A549 (cell line): ENCODE measurements around the gene SCYL2. TPM values are rescaled to one million over a fixed set of nuclear protein-coding genes. Genes with fewer than 3 reads are reported as not detected.

Experiments used
- ATAC-seq, 2 experiments: fragments of 200-7000 bp in 1 of 2; fragments of >200 bp in 1 of 2; cut with Nextera tagmentation in 1 of 2; cut with Tn5 transposase in 1 of 2; 3 replicates each; pipeline versions ENCODE4 v1.8.0 to v1.9.1; 2018 to 2020; ENCODE audit warnings: mild to moderate bottlenecking in 1 of 2, moderate library complexity in 1 of 2
- CTCF ChIA-PET: fragments of 300-600 bp; sonication (Branson Sonifier 250); formaldehyde crosslinking; extraction: SDS; loops from one replicate; lab custom pipeline; 2021; ENCODE audit warnings: antibody characterized with exemption, inconsistent platforms; lab: Yijun Ruan, JAX
- POLR2A ChIA-PET: fragments of 350-600 bp; formaldehyde crosslinking; extraction: SDS; loops from one replicate; lab custom pipeline; 2021; ENCODE audit warnings: antibody characterized with exemption, inconsistent platforms; lab: Yijun Ruan, JAX
- DNase-seq, 2 experiments: peaks; one replicate each; pipeline versions ENCODE4 v3.0.0 to v3.0.0-alpha.2; 2011 to 2016; ENCODE audit warnings: low read depth in 1 of 2, low spot score in 1 of 2
- FAIRE-seq: peaks from 2 replicates; lab custom pipeline; 2011; peaks lifted over from hg19 to GRCh38; lab: Jason Lieb, UNC
- H3K27ac ChIP-seq, 2 experiments: fragments of >200 bp; sonication (Bioruptor Twin); formaldehyde crosslinking; 3 replicates each; pipeline ENCODE4 v1.5.1; 2016 to 2017
- H3K4me1 ChIP-seq: fragments of >200 bp; sonication (Bioruptor Twin); formaldehyde crosslinking; 3 replicates; pipeline ENCODE4 v1.6.1; 2016
- H3K4me2 ChIP-seq: fragments of >200 bp; sonication (Bioruptor Twin); formaldehyde crosslinking; 3 replicates; pipeline ENCODE4 v1.6.1; 2016
- H3K4me3 ChIP-seq: fragments of >200 bp; sonication (Bioruptor Twin); formaldehyde crosslinking; 3 replicates; pipeline ENCODE4 v1.5.1; 2016
- H3K9me3 ChIP-seq: fragments of >200 bp; sonication (Bioruptor Twin); formaldehyde crosslinking; 3 replicates; pipeline ENCODE4 v1.6.1; 2016
- BCL3 ChIP-seq: fragments of >200 bp; sonication (Bioruptor Twin); formaldehyde crosslinking; IDR thresholded peaks from 3 replicates; pipeline ENCODE4 v1.6.1; 2016
- CBX2 ChIP-seq: fragments of 200-600 bp; sonication (generic); IDR thresholded peaks from 2 replicates; pipeline ENCODE4 v1.6.1; 2016; ENCODE audit warnings: low read depth, mild to moderate bottlenecking, borderline replicate concordance
- CEBPB ChIP-seq, 2 experiments: fragments of >200 bp in 1 of 2; sonication (Bioruptor Twin) in 1 of 2; formaldehyde crosslinking in 1 of 2; IDR thresholded peaks; 2 replicates each; pipeline ENCODE4 v1.6.1; 2012 to 2016
- CHD4 ChIP-seq: fragments of 200-600 bp; sonication (generic); IDR thresholded peaks from 2 replicates; pipeline ENCODE4 v1.6.1; 2016; ENCODE audit warnings: antibody characterized with exemption, mild to moderate bottlenecking, borderline replicate concordance
- CTCF ChIP-seq: fragments of >200 bp; sonication (Bioruptor Twin); formaldehyde crosslinking; IDR thresholded peaks from 3 replicates; pipeline ENCODE4 v1.5.1; 2016
- E2F6 ChIP-seq: IDR thresholded peaks from 2 replicates; pipeline ENCODE4 v1.6.1; 2012; ENCODE audit warnings: low read depth, borderline replicate concordance
- FOSL2 ChIP-seq, 2 experiments: fragments of 450-650 bp in 1 of 2; fragments of >200 bp in 1 of 2; sonication (Bioruptor Twin) in 1 of 2; formaldehyde crosslinking; IDR thresholded peaks; 2 replicates each; pipeline versions ENCODE4 v1.5.0 to v1.6.1; 2016 to 2020; ENCODE audit warnings: mild to moderate bottlenecking in 1 of 2, moderate library complexity in 1 of 2
- HMGXB4 ChIP-seq: fragments of 250-450 bp; sonication (Bioruptor Pico); IDR thresholded peaks from 2 replicates; pipeline ENCODE4 v1.5.0; 2021; ENCODE audit warnings: mild to moderate bottlenecking, moderate library complexity, borderline replicate concordance
- HOXA7 ChIP-seq: fragments of 250-450 bp; sonication (Bioruptor Pico); IDR thresholded peaks from 2 replicates; pipeline ENCODE4 v1.5.0; 2020; ENCODE audit warnings: mild to moderate bottlenecking, moderate library complexity
- JUNB ChIP-seq: fragments of >200 bp; sonication (Bioruptor Twin); formaldehyde crosslinking; IDR thresholded peaks from 2 replicates; pipeline ENCODE4 v1.6.1; 2016
- PHF8 ChIP-seq: fragments of 200-600 bp; sonication (generic); IDR thresholded peaks from 2 replicates; pipeline ENCODE4 v1.6.1; 2016; ENCODE audit warnings: low read depth, mild to moderate bottlenecking, antibody characterized with exemption, moderate library complexity, borderline replicate concordance
- RAD21 ChIP-seq, 2 experiments: fragments of >200 bp in 1 of 2; sonication (Bioruptor Twin) in 1 of 2; formaldehyde crosslinking in 1 of 2; IDR thresholded peaks in 1 of 2; conservative IDR thresholded peaks in 1 of 2; 2 replicates in 1 of 2; 3 replicates in 1 of 2; pipeline ENCODE4 v1.6.1; 2012 to 2018; ENCODE audit warnings: inconsistent platforms in 1 of 2
- SMC3 ChIP-seq: fragments of >200 bp; sonication (Bioruptor Twin); formaldehyde crosslinking; IDR thresholded peaks from 3 replicates; pipeline ENCODE4 v1.6.1; 2018; ENCODE audit warnings: inconsistent platforms
- SREBF2 ChIP-seq: fragments of 450-650 bp; IDR thresholded peaks from 2 replicates; pipeline ENCODE4 v1.6.1; 2014; ENCODE audit warnings: mild to moderate bottlenecking, moderate library complexity
- WGBS: methylation state at CpG from one replicate; pipeline ENCODE4 v1.1.6; 2017; ENCODE audit errors: missing lambda C conversion rate; 5-methylcytosine and 5-hydroxymethylcytosine counted together
- polyA plus RNA-seq, 4 experiments: library from polyadenylated mRNA; depleted of rRNA in 3 of 4; stranded (reverse); fragments of >200 nt; fragmentation: RNase III in 1 of 4; extraction: RNeasy Plus Mini Kit Qiagen cat#74134 plus additional on column Dnase treatment in 1 of 4; gene quantifications; 2 replicates in 3 of 4; 3 replicates in 1 of 4; pipeline ENCODE4 v1.2.3, GENCODE V29; 2011 to 2017

Gene SCYL2
- polyA plus RNA-seq, 2 of the 4 experiments (the other 2 are of a cell fraction) = 21.7 to 51.7 TPM

GRCh38 chr12:100239589-100239988 is 27.4 kb upstream of the SCYL2 start:
- Histone ChIP-seq H3K27ac (no peak overlapping the region), H3K9me3 (no peaks in the 10 kb centered on the region), H3K4me1 (peaks cover under 1% of the 10 kb centered on the region; the same call in 2 of the 3 replicates), H3K4me3 (no peak overlapping the region), H3K4me2 (no peak overlapping the region)
- DNase-seq (no peak), ATAC-seq (no peak), FAIRE-seq (no peak)
- no peak for TF ChIP-seq CEBPB (IDR thresholded peaks at IDR 0.05)
- TF ChIP-seq JUNB = no peak
- no peak for TF ChIP-seq HOXA7 (CRISPR knock-in tag)
- TF ChIP-seq CBX2 = no peak
- ChIA-PET CTCF (interaction anchor here (1.4 kb wide), 1 partner anchor 27 kb away, joined by 5 read pairs; the partner anchor contains the start of genes DEPDC4 and SCYL2), POLR2A (no interaction called here)
- 100% methylated on average over 1 of the region's 1 CpG for WGBS

GRCh38 chr12:100243137-100243536 is 23.8 kb upstream of the SCYL2 start:
- no peak for FAIRE-seq
- ATAC-seq = no peak
- CTCF ChIA-PET = interaction anchor here (1.2 kb wide), 1 partner anchor 9 kb away, joined by 3 read pairs; no protein-coding TSS in a partner anchor
- H3K4me2 ChIP-seq = no peak overlapping the region
- POLR2A ChIA-PET = no interaction called here
- no peak overlapping the region for H3K27ac ChIP-seq
- TF ChIP-seq SMC3 (no peak), BCL3 (no peak), FOSL2 (IDR thresholded peaks at IDR 0.05) (no peak), FOSL2 (CRISPR knock-in tag; IDR thresholded peaks at IDR 0.05) (no peak), CTCF (no peak), HMGXB4 (CRISPR knock-in tag) (no peak), PHF8 (no peak), SREBF2 (no peak), CHD4 (no peak), E2F6 (no peak), RAD21 (conservative IDR thresholded peaks at IDR 0.05 in 1 of 2, IDR thresholded peaks at IDR 0.05 in 1 of 2) (no peak)
- TF ChIP-seq, all 56 proteins: peak for 0
- Histone ChIP-seq H3K4me3 (no peak overlapping the region), H3K9me3 (no peaks in the 10 kb centered on the region), H3K4me1 (no peaks in the 10 kb centered on the region)
- 87% methylated on average over 5 of the region's 5 CpGs for WGBS
- no peak for DNase-seq

- ATAC-seq (no peak), DNase-seq (no peak), FAIRE-seq (no peak)
- ChIA-PET CTCF (no interaction called here), POLR2A (no interaction called here)
- Histone ChIP-seq H3K4me1 (peaks cover 13% of the 10 kb centered on the region), H3K9me3 (no peaks in the 10 kb centered on the region), H3K27ac (no peak overlapping the region), H3K4me3 (no peak overlapping the region), H3K4me2 (no peak overlapping the region)
- TF ChIP-seq SREBF2 (no peak), CEBPB (IDR thresholded peaks at IDR 0.05) (peak in 1 of 2 experiments; percentile 27; a peak in 1 of 4 replicates)
- WGBS = 92% methylated on average over 4 of the region's 4 CpGs
Measured at GRCh38 chr12:100247765-100248164, 19.2 kb upstream of the SCYL2 start.
